ENCODE results near the gene ATP2B3. TPM values are rescaled to one million over a fixed set of nuclear protein-coding genes. Genes with fewer than 3 reads are reported as not detected.

ATP2B3 gene
- polyA plus RNA-seq, 3 donors: 0.01 TPM; not detected in 2

DNA sequence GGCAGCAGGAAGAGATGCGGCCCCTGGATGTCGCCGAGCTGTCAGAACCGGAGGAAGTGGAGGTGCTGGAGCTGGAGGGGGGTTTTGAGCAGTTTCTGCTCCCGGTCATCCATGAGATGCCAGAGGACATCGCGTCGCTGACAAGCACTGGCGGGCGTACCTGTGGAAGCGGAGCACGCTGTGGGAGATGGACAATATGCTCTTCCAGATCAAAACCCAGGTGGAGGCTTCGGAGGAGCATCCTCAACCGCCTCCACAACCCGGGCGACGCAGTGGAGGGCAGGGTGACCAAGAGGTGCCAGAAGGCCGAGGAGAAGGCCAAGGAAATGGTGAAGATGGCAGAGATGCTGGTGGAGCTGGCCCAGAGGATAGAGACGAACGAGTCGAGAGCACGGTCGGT is 89.1 kb downstream of the ATP2B3 start:
- no peak for DNase-seq
- Mint-ChIP-seq H3K27ac (no peak overlapping the region), H3K36me3 (no peaks in the 10 kb centered on the region), H3K27me3 (ENCODE audit: low read depth in 3 of 3) (peaks cover 8 to 37% (median 21%) of the 10 kb centered on the region in 3 donors), H3K9me3 (peaks cover 0 to 10% (median 3%) of the 10 kb centered on the region in 7 donors), H3K4me1 (peaks cover 27% of the 10 kb centered on the region), H3K4me3 (no peak overlapping the region)
- WGBS (ENCODE audit: insufficient coverage): 98% methylated on average over 5 of the region's 23 CpGs
- H4K20me1 ChIP-seq (ENCODE audit: insufficient read depth, low read length): no peaks in the 10 kb centered on the region
- no peak overlapping the region for H3K27ac ChIP-seq (ENCODE audit: low read depth in 1 of 2, low read length in 2 of 2)
- peaks cover 17 to 22% of the 10 kb centered on the region in 2 donors for H3K4me1 ChIP-seq (ENCODE audit: control insufficient read depth in 1 of 2, insufficient read depth in 2 of 2, low read length in 2 of 2)
- no peaks in the 10 kb centered on the region for H3K36me3 ChIP-seq (replicated peaks in 1 of 2; ENCODE audit: control insufficient read depth in 1 of 2, insufficient read depth in 2 of 2, low read length in 2 of 2)
- no peaks in the 10 kb centered on the region for H3K9me3 ChIP-seq (replicated peaks in 1 of 2; ENCODE audit: control insufficient read depth in 1 of 2, insufficient read depth in 1 of 2, low read length in 2 of 2)
- no peaks in the 10 kb centered on the region for H3K79me2 ChIP-seq (ENCODE audit: insufficient read depth, low read length)
- H2AFZ ChIP-seq (ENCODE audit: insufficient read depth, low read depth, low read length, poor library complexity, severe bottlenecking): no peak overlapping the region
- H3K9ac ChIP-seq (ENCODE audit: insufficient read depth, low read length, poor library complexity, severe bottlenecking): no peak overlapping the region
- H3K4me3 ChIP-seq (replicated peaks in 1 of 3; ENCODE audit: low read depth in 2 of 3, low read length in 3 of 3): no peak overlapping the region
- intact Hi-C loops (cut with micrococcal nuclease): no loop called here
- TF ChIP-seq CTCF (IDR thresholded peaks at IDR 0.05): no peak
- no peak overlapping the region for H3K4me2 ChIP-seq (replicated peaks; ENCODE audit: extremely low read depth, low read length, poor library complexity, severe bottlenecking)
- peaks cover 0 to 6% of the 10 kb centered on the region in 2 donors for H3K27me3 ChIP-seq (ENCODE audit: control insufficient read depth in 2 of 2, insufficient read depth in 2 of 2, low read length in 2 of 2)

GRCh38 chrX:153608376-153608775 is 90.9 kb downstream of the ATP2B3 start:
- Histone ChIP-seq H3K36me3 (replicated peaks in 1 of 2; ENCODE audit: control insufficient read depth in 1 of 2, insufficient read depth in 2 of 2, low read length in 2 of 2) (no peaks in the 10 kb centered on the region), H2AFZ (ENCODE audit: insufficient read depth, low read depth, low read length, poor library complexity, severe bottlenecking) (no peak overlapping the region), H3K9me3 (replicated peaks in 1 of 2; ENCODE audit: control insufficient read depth in 1 of 2, insufficient read depth in 1 of 2, low read length in 2 of 2) (no peaks in the 10 kb centered on the region), H3K27ac (ENCODE audit: low read depth in 1 of 2, low read length in 2 of 2) (no peak overlapping the region), H3K9ac (ENCODE audit: insufficient read depth, low read length, poor library complexity, severe bottlenecking) (no peak overlapping the region), H3K4me1 (ENCODE audit: control insufficient read depth in 1 of 2, insufficient read depth in 2 of 2, low read length in 2 of 2) (peaks cover 17 to 22% of the 10 kb centered on the region in 2 donors), H3K4me2 (replicated peaks; ENCODE audit: extremely low read depth, low read length, poor library complexity, severe bottlenecking) (no peak overlapping the region), H3K79me2 (ENCODE audit: insufficient read depth, low read length) (no peaks in the 10 kb centered on the region), H4K20me1 (ENCODE audit: insufficient read depth, low read length) (no peaks in the 10 kb centered on the region), H3K27me3 (ENCODE audit: control insufficient read depth in 2 of 2, insufficient read depth in 2 of 2, low read length in 2 of 2) (peaks cover 0 to 8% of the 10 kb centered on the region in 2 donors), H3K4me3 (replicated peaks in 1 of 3; ENCODE audit: low read depth in 2 of 3, low read length in 3 of 3) (no peak overlapping the region)
- WGBS (ENCODE audit: insufficient coverage): no CpG with 5 or more reads among the region's 2 CpGs
- peak overlapping the region in 1 of 2 donors; percentile 13 for H3K4me3 Mint-ChIP-seq
- peaks cover 25% of the 10 kb centered on the region for H3K4me1 Mint-ChIP-seq
- intact Hi-C loops (cut with micrococcal nuclease): no loop called here
- no peak for TF ChIP-seq CTCF (IDR thresholded peaks at IDR 0.05)
- H3K36me3 Mint-ChIP-seq: no peaks in the 10 kb centered on the region
- peak overlapping the region in 5 of 7 donors; percentile 12 to 69 (median 47) for H3K27ac Mint-ChIP-seq
- peaks cover 9 to 38% (median 25%) of the 10 kb centered on the region in 3 donors for H3K27me3 Mint-ChIP-seq (ENCODE audit: low read depth in 3 of 3)
- peaks cover 0 to 10% (median 3%) of the 10 kb centered on the region in 7 donors for H3K9me3 Mint-ChIP-seq
- DNase-seq: peak; percentile 17 to 29 (median 17)

All from CD14-positive monocyte (primary cell).